ENCODE data around the gene NFATC1.

The NFATC1 gene

GRCh38 chr18:79395761-79396404, at the start of gene NFATC1:
Gene NFATC1 (plus strand): TSS chr18:79395930. CDS start chr18:79396225, 295 bp downstream.
- no peak for DNase-seq

- DNase-seq: no peak
These were observed 49.7 kb upstream of the NFATC1 start for GRCh38 chr18:79345981-79346380.

GRCh38 chr18:79348066-79348465, 47.7 kb upstream of the NFATC1 start:
- no peak for DNase-seq

GRCh38 chr18:79352432-79352831, 43.3 kb upstream of the NFATC1 start:
- no peak for DNase-seq

GRCh38 chr18:79353267-79353666, 42.5 kb upstream of the NFATC1 start:
- no peak for DNase-seq

- no peak for DNase-seq
These were observed 41.4 kb upstream of the NFATC1 start for GRCh38 chr18:79354350-79354749.

GRCh38 chr18:79355433-79356335, 40.0 kb upstream of the NFATC1 start:
- no peak for DNase-seq

- DNase-seq: no peak
These were observed 39.3 kb upstream of the NFATC1 start for GRCh38 chr18:79356435-79356834.

GRCh38 chr18:79360933-79361332, 34.8 kb upstream of the NFATC1 start:
- DNase-seq: no peak

- DNase-seq: no peak
These were observed 33.8 kb upstream of the NFATC1 start for GRCh38 chr18:79361766-79362522.

- no peak for DNase-seq
These were observed 30.0 kb upstream of the NFATC1 start for GRCh38 chr18:79365701-79366100.

- no peak for DNase-seq
These were observed 29.3 kb upstream of the NFATC1 start for GRCh38 chr18:79366177-79367094.

GRCh38 chr18:79367480-79367879, 28.2 kb upstream of the NFATC1 start:
- no peak for DNase-seq

- no peak for DNase-seq
These were observed 27.7 kb upstream of the NFATC1 start for GRCh38 chr18:79367989-79368388.

- DNase-seq: no peak
These were observed 27.0 kb upstream of the NFATC1 start for GRCh38 chr18:79368681-79369080.

GRCh38 chr18:79371561-79372121, 24.1 kb upstream of the NFATC1 start:
- DNase-seq: no peak

GRCh38 chr18:79372461-79372860, 23.3 kb upstream of the NFATC1 start:
- DNase-seq: no peak

GRCh38 chr18:79372991-79373390, 22.7 kb upstream of the NFATC1 start:
- no peak for DNase-seq

- DNase-seq: no peak
These were observed 22.0 kb upstream of the NFATC1 start for GRCh38 chr18:79373736-79374135.

GRCh38 chr18:79374408-79375171, 21.1 kb upstream of the NFATC1 start:
- DNase-seq: no peak

GRCh38 chr18:79375441-79376154, 20.1 kb upstream of the NFATC1 start:
- no peak for DNase-seq
